ENCODE data around the gene DUSP28. TPM values are rescaled to one million over a fixed set of nuclear protein-coding genes. Genes with fewer than 3 reads are reported as not detected.

DUSP28 gene
- total RNA-seq, 1 experiment from 2014 or later, result 2.3 TPM

- Mint-ChIP-seq H3K4me3 (peak overlapping the region; percentile 88), H3K4me1 (peaks cover 27% of the 10 kb centered on the region), H3K36me3 (0 out of 2 replicates have a peak, but pooled peaks cover 2% of the 10 kb centered on the region), H3K9me3 (no peaks in the 10 kb centered on the region), H3K27ac (no peak overlapping the region), H3K27me3 (ENCODE audit: low read depth) (no peaks in the 10 kb centered on the region)
- DNase-seq (ENCODE audit: low spot score) (no peak), ATAC-seq (no peak)
- TF ChIP-seq JAZF1 (CRISPR knock-in tag; IDR thresholded peaks at IDR 0.05) (no peak), ZBTB21 (CRISPR knock-in tag; IDR thresholded peaks at IDR 0.05; ENCODE audit: borderline replicate concordance) (no peak), CDX4 (CRISPR knock-in tag; IDR thresholded peaks at IDR 0.05; ENCODE audit: borderline replicate concordance) (no peak), PRDM15 (CRISPR knock-in tag; IDR thresholded peaks at IDR 0.05) (no peak), PRRX2 (CRISPR knock-in tag; IDR thresholded peaks at IDR 0.05) (no peak), ESRRA (CRISPR knock-in tag; IDR thresholded peaks at IDR 0.05; ENCODE audit: borderline replicate concordance) (no peak), MYBL2 (CRISPR knock-in tag; IDR thresholded peaks at IDR 0.05) (no peak), GTF2I (CRISPR knock-in tag; conservative IDR thresholded peaks at IDR 0.05) (no peak), TEAD4 (CRISPR knock-in tag; IDR thresholded peaks at IDR 0.05) (no peak), NFATC4 (CRISPR knock-in tag; IDR thresholded peaks at IDR 0.05) (no peak), AR (CRISPR knock-in tag; IDR thresholded peaks at IDR 0.05) (no peak), FOXP4 (CRISPR knock-in tag; IDR thresholded peaks at IDR 0.05) (no peak), ZNF138 (CRISPR knock-in tag; conservative IDR thresholded peaks at IDR 0.05) (no peak), NR1H2 (CRISPR knock-in tag; IDR thresholded peaks at IDR 0.05) (no peak), ZMAT4 (CRISPR knock-in tag; IDR thresholded peaks at IDR 0.05) (no peak), SMAD4 (CRISPR knock-in tag; IDR thresholded peaks at IDR 0.05) (no peak), OVOL2 (CRISPR knock-in tag; IDR thresholded peaks at IDR 0.05; ENCODE audit: borderline replicate concordance) (no peak)
- ChIA-PET POLR2A (no interaction called here), CTCF (interaction anchor here (1.1 to 3.2 kb wide), 4 partner anchors 15 to 24 kb away, joined by 3 to 12 read pairs (median 3); partner anchors contain the start of gene RNPEPL1)
Measured at GRCh38 chr2:240588669-240589068, 28.5 kb downstream of the DUSP28 start.

- H3K9me3 Mint-ChIP-seq, result no peaks in the 10 kb centered on the region
- H3K4me3 Mint-ChIP-seq, result no peak overlapping the region
- DNase-seq (ENCODE audit: low spot score) (no peak), ATAC-seq (no peak)
- H3K27ac Mint-ChIP-seq, result no peak overlapping the region
- CTCF ChIA-PET, result interaction anchor here (0.8 to 1.1 kb wide), 3 partner anchors 15 to 25 kb away, joined by 3 read pairs; no protein-coding TSS in a partner anchor
- no peaks in the 10 kb centered on the region for H3K27me3 Mint-ChIP-seq (ENCODE audit: low read depth)
- POLR2A ChIA-PET, result no interaction called here
- 0 out of 2 replicates have a peak, but pooled peaks cover 2% of the 10 kb centered on the region for H3K36me3 Mint-ChIP-seq
- peaks cover 25% of the 10 kb centered on the region for H3K4me1 Mint-ChIP-seq
- TF ChIP-seq ZBTB43 (CRISPR knock-in tag; IDR thresholded peaks at IDR 0.05) (no peak), ZNF317 (CRISPR knock-in tag; IDR thresholded peaks at IDR 0.05; ENCODE audit: borderline replicate concordance, low read depth) (no peak), RELA (CRISPR knock-in tag; IDR thresholded peaks at IDR 0.05; ENCODE audit: borderline replicate concordance) (no peak), SOX15 (CRISPR knock-in tag; IDR thresholded peaks at IDR 0.05) (no peak), TEAD4 (CRISPR knock-in tag; IDR thresholded peaks at IDR 0.05) (no peak), ZNF512 (CRISPR knock-in tag; IDR thresholded peaks at IDR 0.05; ENCODE audit: borderline replicate concordance) (no peak), OVOL2 (CRISPR knock-in tag; IDR thresholded peaks at IDR 0.05; ENCODE audit: borderline replicate concordance) (no peak), NR1H2 (CRISPR knock-in tag; IDR thresholded peaks at IDR 0.05) (no peak), JUN (CRISPR knock-in tag; IDR thresholded peaks at IDR 0.05) (no peak), TEAD1 (CRISPR knock-in tag; IDR thresholded peaks at IDR 0.05) (no peak)
Measured at GRCh38 chr2:240589375-240589774, 29.2 kb downstream of the DUSP28 start.

Measured in WTC11 (cell line).